K562 (cell line): ENCODE measurements around the gene CD164L2. TPM values are rescaled to one million over a fixed set of nuclear protein-coding genes. Genes with fewer than 3 reads are reported as not detected.

Experiments
- DMBX1 ChIP-seq: fragments of 250-450 bp; sonication (Bioruptor Pico); IDR thresholded peaks from 2 replicates; pipeline ENCODE4 v1.8.0; 2022; ENCODE audit warnings: inconsistent platforms, mild to moderate bottlenecking, moderate library complexity, borderline replicate concordance
- ETV5 ChIP-seq: sonication (generic); formaldehyde crosslinking; IDR thresholded peaks from 2 replicates; pipeline ENCODE4 v1.4.0; 2020; ENCODE audit warnings: low read depth, mild to moderate bottlenecking, missing genetic modification reagents
- ETV6 ChIP-seq, 3 experiments: fragments of 150-350 bp in 1 of 3; sonication (generic) in 1 of 3; formaldehyde crosslinking in 1 of 3; IDR thresholded peaks; 2 replicates each; pipeline versions ENCODE4 v1.6.1 to v1.8.0; 2014 to 2022; ENCODE audit warnings: borderline replicate concordance in 2 of 3, low read depth in 2 of 3, antibody characterized with exemption in 1 of 3, low read length in 1 of 3, mild to moderate bottlenecking in 1 of 3, missing genetic modification reagents in 1 of 3
- ID3 ChIP-seq, 2 experiments: fragments of 250-450 bp in 1 of 2; fragments of 450-650 bp in 1 of 2; sonication (Bioruptor Pico) in 1 of 2; IDR thresholded peaks; 2 replicates each; pipeline versions ENCODE4 v1.6.1 to v1.8.0; 2016 to 2021; ENCODE audit warnings: mild to moderate bottlenecking in 2 of 2, moderate library complexity in 2 of 2, missing compliant biosample characterization in 1 of 2, missing genetic modification characterization in 1 of 2
- KDM5B ChIP-seq: fragments of 200-600 bp; sonication (generic); IDR thresholded peaks from 2 replicates; pipeline ENCODE4 v1.6.1; 2012; ENCODE audit warnings: low read depth, mild to moderate bottlenecking, moderate library complexity, low read length, control low read depth, inconsistent platforms; ENCODE audit not compliant: insufficient replicate concordance
- KLF10 ChIP-seq: fragments of 250-450 bp; sonication (Bioruptor Pico); IDR thresholded peaks from 2 replicates; pipeline ENCODE4 v1.6.1; 2021; ENCODE audit warnings: matching md5 sums
- KLF16 ChIP-seq: IDR thresholded peaks from 2 replicates; pipeline ENCODE4 v1.6.1; 2016; ENCODE audit warnings: antibody characterized with exemption
- NFATC3 ChIP-seq: fragments of 450-650 bp; IDR thresholded peaks from 2 replicates; pipeline ENCODE4 v1.6.1; 2017; ENCODE audit warnings: mild to moderate bottlenecking
- NR2C1 ChIP-seq, 2 experiments: fragments of 450-650 bp; IDR thresholded peaks; 2 replicates each; pipeline ENCODE4 v1.6.1; 2017; ENCODE audit warnings: mild to moderate bottlenecking in 2 of 2, antibody characterized with exemption in 1 of 2, inconsistent platforms in 1 of 2, missing compliant biosample characterization in 1 of 2, missing genetic modification characterization in 1 of 2
- PML ChIP-seq: IDR thresholded peaks from 2 replicates; pipeline ENCODE4 v1.6.1; 2012; ENCODE audit warnings: low read length, inconsistent platforms
- RBM25 ChIP-seq: fragments of 200-400 bp; formaldehyde crosslinking; IDR thresholded peaks from 2 replicates; pipeline ENCODE4 v1.6.1; 2018; ENCODE audit warnings: low read length, low read depth, moderate library complexity; ENCODE audit not compliant: severe bottlenecking
- TEAD2 ChIP-seq: fragments of 450-650 bp; IDR thresholded peaks from 2 replicates; pipeline ENCODE4 v1.6.1; 2016; ENCODE audit warnings: missing genetic modification characterization, control low read depth, missing compliant biosample characterization
- ZBTB33 ChIP-seq: sonication (generic); formaldehyde crosslinking; IDR thresholded peaks from 2 replicates; pipeline ENCODE4 v1.8.1; 2023; ENCODE audit warnings: mild to moderate bottlenecking, missing genetic modification reagents
- ZNF24 ChIP-seq: fragments of 450-650 bp; IDR thresholded peaks from 2 replicates; pipeline ENCODE4 v1.6.1; 2016
- ZNF717 ChIP-seq: fragments of 250-450 bp; sonication (Bioruptor Pico); IDR thresholded peaks from 2 replicates; pipeline ENCODE4 v1.5.0; 2021
- polyA plus RNA-seq, 8 experiments: library from polyadenylated mRNA; depleted of rRNA in 4 of 8; stranded (reverse) in 5 of 8; unstranded in 3 of 8; fragments of >200 nt; fragmentation: Nextera tagmentation in 2 of 8; fragmentation: Illumina TruSeq in 1 of 8; extraction: Ambion mirVana in 2 of 8; extraction: Trizol in 1 of 8; gene quantifications; 2 replicates each; pipeline versions ENCODE4 v1.2.1 to v1.2.3, GENCODE V29; 2011 to 2014; ENCODE audit warnings: inconsistent platforms in 1 of 8, missing spikeins in 1 of 8
- total RNA-seq, 7 experiments: library from RNA; depleted of rRNA in 6 of 7; stranded (reverse); fragments of >200 nt in 6 of 7; fragmentation: Illumina TruSeq in 2 of 7; extraction: Trizol in 2 of 7; gene quantifications; 2 replicates each; pipeline versions ENCODE4 v1.2.1 to v1.2.3, GENCODE V29; 2011 to 2021; ENCODE audit warnings: low replicate concordance in 1 of 7
- TF ChIP-seq, protein P1 (sequence below): sonication (generic); formaldehyde crosslinking; IDR thresholded peaks from 2 replicates; pipeline ENCODE4 v1.8.0; 2023; ENCODE audit warnings: mild to moderate bottlenecking, missing genetic modification reagents
- TF ChIP-seq, protein P2 (sequence below): fragments of 200-400 bp; formaldehyde crosslinking; IDR thresholded peaks from 2 replicates; pipeline ENCODE4 v1.6.1; 2017; ENCODE audit warnings: mild to moderate bottlenecking, low read depth, low read length, moderate library complexity
- TF ChIP-seq, protein P3 (sequence below): sonication (generic); formaldehyde crosslinking; IDR thresholded peaks from 2 replicates; pipeline ENCODE4 v1.8.0; 2022; ENCODE audit warnings: mild to moderate bottlenecking, missing genetic modification reagents, borderline replicate concordance

CD164L2 gene
- total and polyA plus RNA-seq, 9 of the 15 experiments (the other 6 are each of a cell fraction or from before 2014, with no cell fraction given): 0.08 to 0.92 (median 0.38) TPM; not detected in 1

DNA sequence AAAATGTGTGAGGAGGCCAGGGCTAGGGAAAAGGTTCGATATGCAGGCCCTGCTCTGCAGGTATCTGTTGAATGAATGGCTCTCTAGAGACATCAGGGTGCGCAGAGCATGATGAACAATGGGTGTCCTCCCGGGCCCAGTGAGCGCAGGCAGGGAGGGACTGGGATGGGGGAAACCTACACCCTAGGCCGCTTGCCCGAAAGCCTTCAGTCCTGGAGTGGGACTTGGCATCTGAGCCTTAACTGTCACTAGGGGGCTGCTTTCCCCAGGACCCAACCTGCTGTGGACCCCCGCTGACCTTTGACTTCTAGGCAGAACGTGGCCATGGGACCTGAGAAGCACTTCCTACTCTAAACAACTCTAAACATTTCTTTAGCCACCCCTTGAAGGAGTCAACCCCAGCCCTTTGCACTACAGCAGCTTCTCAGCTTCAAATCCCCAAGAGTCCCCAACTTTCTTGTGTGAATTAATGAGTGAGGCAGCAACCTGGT lies 15.9 kb downstream of the CD164L2 start (continued):
- no peak for TF ChIP-seq ETV6 (IDR thresholded peaks at IDR 0.05; ENCODE audit: borderline replicate concordance in 1 of 2, low read depth in 2 of 2, low read length in 1 of 2)
- TF ChIP-seq ETV6 (CRISPR knock-in tag; IDR thresholded peaks at IDR 0.05; ENCODE audit: borderline replicate concordance): 0 out of 2 replicates have a peak, but pooled peaks have one; percentile 43
- no peak for TF ChIP-seq KLF10 (CRISPR knock-in tag)
- no peak for TF ChIP-seq ZBTB33 (CRISPR knock-in tag)
- TF ChIP-seq, protein P1, sequence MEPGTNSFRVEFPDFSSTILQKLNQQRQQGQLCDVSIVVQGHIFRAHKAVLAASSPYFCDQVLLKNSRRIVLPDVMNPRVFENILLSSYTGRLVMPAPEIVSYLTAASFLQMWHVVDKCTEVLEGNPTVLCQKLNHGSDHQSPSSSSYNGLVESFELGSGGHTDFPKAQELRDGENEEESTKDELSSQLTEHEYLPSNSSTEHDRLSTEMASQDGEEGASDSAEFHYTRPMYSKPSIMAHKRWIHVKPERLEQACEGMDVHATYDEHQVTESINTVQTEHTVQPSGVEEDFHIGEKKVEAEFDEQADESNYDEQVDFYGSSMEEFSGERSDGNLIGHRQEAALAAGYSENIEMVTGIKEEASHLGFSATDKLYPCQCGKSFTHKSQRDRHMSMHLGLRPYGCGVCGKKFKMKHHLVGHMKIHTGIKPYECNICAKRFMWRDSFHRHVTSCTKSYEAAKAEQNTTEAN (CRISPR knock-in tag): no peak
- 0 out of 2 replicates have a peak, but pooled peaks have one; percentile 7 for TF ChIP-seq PML
- TF ChIP-seq KLF16: no peak
- TF ChIP-seq KDM5B: no peak
- TF ChIP-seq NR2C1 (IDR thresholded peaks at IDR 0.05): no peak; the same call in none of the 2 replicates
- peak; percentile 75; the same call in 1 of the 2 replicates for TF ChIP-seq NR2C1 (tag; IDR thresholded peaks at IDR 0.05)
- peak; percentile 70; the same call in 1 of the 2 replicates for TF ChIP-seq ETV5 (CRISPR knock-in tag)
- TF ChIP-seq ZNF717 (CRISPR knock-in tag): peak; percentile 56; the same call in 1 of the 2 replicates
- TF ChIP-seq DMBX1: no peak
- no peak for TF ChIP-seq RBM25
- no peak for TF ChIP-seq ID3 (CRISPR knock-in tag; IDR thresholded peaks at IDR 0.05)
- 0 out of 2 replicates have a peak, but pooled peaks have one; percentile 38 for TF ChIP-seq ID3 (tag; IDR thresholded peaks at IDR 0.05)
- no peak for TF ChIP-seq NFATC3
- TF ChIP-seq, protein P2, sequence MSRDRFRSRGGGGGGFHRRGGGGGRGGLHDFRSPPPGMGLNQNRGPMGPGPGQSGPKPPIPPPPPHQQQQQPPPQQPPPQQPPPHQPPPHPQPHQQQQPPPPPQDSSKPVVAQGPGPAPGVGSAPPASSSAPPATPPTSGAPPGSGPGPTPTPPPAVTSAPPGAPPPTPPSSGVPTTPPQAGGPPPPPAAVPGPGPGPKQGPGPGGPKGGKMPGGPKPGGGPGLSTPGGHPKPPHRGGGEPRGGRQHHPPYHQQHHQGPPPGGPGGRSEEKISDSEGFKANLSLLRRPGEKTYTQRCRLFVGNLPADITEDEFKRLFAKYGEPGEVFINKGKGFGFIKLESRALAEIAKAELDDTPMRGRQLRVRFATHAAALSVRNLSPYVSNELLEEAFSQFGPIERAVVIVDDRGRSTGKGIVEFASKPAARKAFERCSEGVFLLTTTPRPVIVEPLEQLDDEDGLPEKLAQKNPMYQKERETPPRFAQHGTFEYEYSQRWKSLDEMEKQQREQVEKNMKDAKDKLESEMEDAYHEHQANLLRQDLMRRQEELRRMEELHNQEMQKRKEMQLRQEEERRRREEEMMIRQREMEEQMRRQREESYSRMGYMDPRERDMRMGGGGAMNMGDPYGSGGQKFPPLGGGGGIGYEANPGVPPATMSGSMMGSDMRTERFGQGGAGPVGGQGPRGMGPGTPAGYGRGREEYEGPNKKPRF: no peak
- TF ChIP-seq, protein P3, sequence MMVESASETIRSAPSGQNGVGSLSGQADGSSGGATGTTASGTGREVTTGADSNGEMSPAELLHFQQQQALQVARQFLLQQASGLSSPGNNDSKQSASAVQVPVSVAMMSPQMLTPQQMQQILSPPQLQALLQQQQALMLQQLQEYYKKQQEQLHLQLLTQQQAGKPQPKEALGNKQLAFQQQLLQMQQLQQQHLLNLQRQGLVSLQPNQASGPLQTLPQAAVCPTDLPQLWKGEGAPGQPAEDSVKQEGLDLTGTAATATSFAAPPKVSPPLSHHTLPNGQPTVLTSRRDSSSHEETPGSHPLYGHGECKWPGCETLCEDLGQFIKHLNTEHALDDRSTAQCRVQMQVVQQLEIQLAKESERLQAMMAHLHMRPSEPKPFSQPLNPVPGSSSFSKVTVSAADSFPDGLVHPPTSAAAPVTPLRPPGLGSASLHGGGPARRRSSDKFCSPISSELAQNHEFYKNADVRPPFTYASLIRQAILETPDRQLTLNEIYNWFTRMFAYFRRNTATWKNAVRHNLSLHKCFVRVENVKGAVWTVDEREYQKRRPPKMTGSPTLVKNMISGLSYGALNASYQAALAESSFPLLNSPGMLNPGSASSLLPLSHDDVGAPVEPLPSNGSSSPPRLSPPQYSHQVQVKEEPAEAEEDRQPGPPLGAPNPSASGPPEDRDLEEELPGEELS (CRISPR knock-in tag): 0 out of 2 replicates have a peak, but pooled peaks have one; percentile 12
- TF ChIP-seq TEAD2 (tag): 0 out of 2 replicates have a peak, but pooled peaks have one; percentile 12
- 0 out of 2 replicates have a peak, but pooled peaks have one; percentile 6 for TF ChIP-seq ZNF24
